Measurements from ENCODE around the gene EVI5L. TPM values are rescaled to one million over a fixed set of nuclear protein-coding genes. Genes with fewer than 3 reads are reported as not detected.
"Not testable (repeated sequence)": the region's sequence is repeated elsewhere in the genome, so short reads cannot be mapped to it uniquely, and the experiment has no call there.

Gene EVI5L
- total RNA-seq, 1 donor from 2014 or later: 9.6 TPM

GRCh38 chr19:7871437-7872305, 41.7 kb downstream of the EVI5L start:
- intact Hi-C loops (cut with micrococcal nuclease): loop anchor here (1.0 kb wide), 1 partner anchor 9 kb away; no protein-coding TSS in a partner anchor

GRCh38 chr19:7872306-7873204, 42.5 kb downstream of the EVI5L start:
- intact Hi-C loops (cut with micrococcal nuclease): no loop called here

DNA sequence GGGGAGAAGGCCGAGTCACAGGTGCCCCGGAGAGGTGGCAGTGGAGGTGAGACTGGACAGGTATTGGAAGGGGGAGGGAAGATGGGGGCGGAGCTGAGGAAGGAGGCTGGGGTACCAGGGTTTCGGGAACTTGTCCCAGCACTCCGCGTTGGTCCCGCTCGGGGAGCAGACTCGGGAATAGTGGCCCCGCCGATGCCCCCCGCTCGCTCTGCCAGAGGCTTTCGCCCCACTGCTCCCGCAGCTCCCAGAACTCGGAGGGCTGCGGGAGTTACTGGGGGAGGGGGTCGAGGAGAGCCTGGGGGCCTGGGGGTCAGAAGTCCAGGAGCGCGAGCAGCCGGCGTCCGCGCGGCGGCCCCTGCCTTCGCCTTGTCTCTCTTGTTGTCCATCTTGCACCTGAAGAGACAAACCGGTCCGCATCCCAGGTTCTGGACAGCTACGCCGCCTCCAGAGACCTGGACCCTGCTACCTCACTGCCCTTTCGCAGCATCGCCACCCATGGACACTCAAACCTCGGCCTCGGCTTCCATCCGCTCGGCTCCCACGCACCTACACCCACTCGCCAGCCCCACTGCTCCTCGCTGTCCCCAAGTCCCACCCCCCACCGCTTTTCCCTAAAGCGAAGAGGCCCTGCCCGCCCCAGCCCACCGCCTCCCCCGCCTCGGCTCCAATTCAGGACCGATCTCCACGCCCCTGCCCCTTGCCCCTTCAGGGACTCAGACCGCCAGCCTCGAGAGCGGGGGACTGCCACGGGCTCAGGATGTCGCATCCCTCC, 43.5 kb downstream of the EVI5L start:
- intact Hi-C loops (cut with micrococcal nuclease): no loop called here

DNA sequence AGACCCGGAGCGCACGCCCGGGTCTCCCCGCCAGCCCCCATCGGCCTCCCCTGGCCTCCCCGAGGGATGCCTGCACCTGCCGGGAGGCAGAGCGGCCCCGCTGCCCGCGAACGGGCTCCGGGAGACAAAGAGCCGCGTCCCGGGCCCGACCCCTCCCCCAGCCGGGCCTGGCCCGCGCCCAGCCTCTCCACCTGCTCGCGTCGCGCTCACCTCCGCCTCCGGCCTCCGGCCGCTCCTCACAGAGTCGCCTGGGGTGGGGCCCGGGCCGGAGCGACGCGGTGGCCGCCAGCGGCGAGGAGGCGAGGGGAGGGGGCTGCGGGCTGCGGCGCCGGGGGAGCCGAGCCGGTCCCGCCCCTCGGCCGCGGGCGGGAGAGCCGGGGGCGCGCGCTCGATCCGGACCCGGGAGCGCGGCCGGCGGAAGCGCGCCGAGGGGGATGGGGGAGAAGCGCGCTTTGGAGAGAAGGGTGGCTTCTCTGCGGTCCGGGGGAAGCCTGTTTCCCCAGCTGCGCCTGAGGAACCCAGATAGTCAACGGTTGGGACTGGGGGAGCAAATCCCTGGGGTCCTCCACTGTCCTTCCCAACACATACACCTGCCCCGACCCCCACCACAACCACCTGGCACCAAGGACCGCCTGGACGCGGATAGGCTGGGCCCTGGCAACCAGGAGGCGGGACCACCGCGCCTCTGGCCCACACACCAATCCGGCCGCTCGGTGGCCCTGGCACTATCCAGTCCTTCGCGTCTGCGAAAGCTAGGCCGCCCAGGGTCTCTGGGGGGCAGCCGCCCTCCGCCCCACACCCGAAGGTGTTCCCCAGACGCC, 44.3 kb downstream of the EVI5L start, which contains the start of gene PRR36:
Gene PRR36, minus strand, starts transcription at position 315 of the 821 bp plus-strand sequence. CDS start 701 bp downstream, outside the sequence.
- intact Hi-C loops (cut with micrococcal nuclease): no loop called here

DNA sequence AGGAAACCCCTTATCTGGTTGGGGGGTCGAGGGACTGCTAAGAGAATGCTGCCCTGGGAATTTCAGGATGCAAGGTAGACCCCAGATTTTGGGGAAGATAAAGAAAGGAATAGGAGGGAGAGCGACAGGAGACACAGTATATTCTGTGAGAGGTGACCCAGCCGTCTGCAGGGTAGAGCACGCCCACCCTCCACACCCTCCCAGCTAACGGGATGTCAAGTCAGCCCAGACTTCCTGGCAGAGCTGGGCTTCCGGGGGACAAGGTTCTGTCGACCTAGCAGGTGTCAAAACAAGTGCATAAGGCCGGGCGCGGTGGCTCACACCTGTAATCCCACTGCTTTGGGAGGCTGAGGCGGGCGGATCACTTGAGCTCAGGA, 44.9 kb downstream of the EVI5L start:
- intact Hi-C loops (cut with micrococcal nuclease): no loop called here

GRCh38 chr19:7877249-7877836, 47.3 kb downstream of the EVI5L start:
- intact Hi-C loops (cut with micrococcal nuclease): no loop called here

GRCh38 chr19:7879111-7879807, 49.2 kb downstream of the EVI5L start:
- intact Hi-C loops (cut with micrococcal nuclease): no loop called here

DNA sequence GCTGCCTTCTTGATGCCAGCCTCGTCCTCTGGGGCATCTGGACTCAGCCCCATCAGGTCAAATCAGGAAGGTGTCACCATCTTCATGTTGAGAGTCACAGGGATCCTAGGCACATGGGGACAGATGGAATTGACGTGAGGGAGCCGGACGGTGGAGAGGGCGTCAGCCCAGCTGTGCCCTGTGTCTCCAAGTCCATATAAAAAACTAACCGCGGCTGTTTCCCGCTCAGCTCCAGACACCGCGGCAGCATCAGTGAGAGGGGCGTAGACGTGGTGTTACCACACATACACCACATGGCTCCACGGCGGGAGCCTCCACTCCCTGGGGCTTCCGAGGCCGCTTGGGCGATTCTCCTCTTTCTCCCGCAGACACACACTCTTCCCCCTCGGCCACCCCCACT, 49.8 kb downstream of the EVI5L start:
- intact Hi-C loops (cut with micrococcal nuclease): no loop called here

GRCh38 chr19:7881910-7882309, 51.9 kb downstream of the EVI5L start:
- intact Hi-C loops (cut with micrococcal nuclease): no loop called here

DNA sequence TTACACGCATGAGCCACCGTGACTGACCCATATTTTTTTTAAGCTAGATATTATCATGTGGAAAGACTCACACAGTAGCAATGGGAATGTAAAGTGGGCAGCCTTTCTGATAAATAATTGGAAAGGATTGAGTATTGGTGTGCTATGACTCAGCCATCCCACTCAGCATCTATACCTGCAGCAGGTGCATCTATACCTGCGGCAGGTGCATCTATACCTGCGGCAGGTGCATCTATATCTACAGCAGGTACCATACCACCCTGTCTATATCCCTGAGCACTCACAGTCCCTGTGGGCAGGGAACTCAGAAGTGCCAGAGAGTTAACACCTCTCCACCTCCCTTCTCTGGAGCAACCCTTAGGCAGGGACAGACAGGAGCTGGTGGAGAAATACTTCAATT, 53.1 kb downstream of the EVI5L start:
- intact Hi-C loops (cut with micrococcal nuclease): no loop called here

- intact Hi-C loops (cut with micrococcal nuclease): no loop called here
Observed at GRCh38 chr19:7883796-7884570, 54.0 kb downstream of the EVI5L start.

- intact Hi-C loops (cut with micrococcal nuclease): no loop called here
Observed at GRCh38 chr19:7885818-7886217, 55.8 kb downstream of the EVI5L start.

- intact Hi-C loops (cut with micrococcal nuclease): no loop called here
Observed at GRCh38 chr19:7887408-7888144, 57.6 kb downstream of the EVI5L start.

- intact Hi-C loops (cut with micrococcal nuclease): no loop called here
Observed at GRCh38 chr19:7888145-7888825, 58.3 kb downstream of the EVI5L start, which contains the start of gene LRRC8E. LRRC8E (plus strand) TSS chr19:7888510; CDS start chr19:7895604, 7,094 bp downstream.

- intact Hi-C loops (cut with micrococcal nuclease): no loop called here
Observed at GRCh38 chr19:7888826-7889217, 58.8 kb downstream of the EVI5L start.

DNA sequence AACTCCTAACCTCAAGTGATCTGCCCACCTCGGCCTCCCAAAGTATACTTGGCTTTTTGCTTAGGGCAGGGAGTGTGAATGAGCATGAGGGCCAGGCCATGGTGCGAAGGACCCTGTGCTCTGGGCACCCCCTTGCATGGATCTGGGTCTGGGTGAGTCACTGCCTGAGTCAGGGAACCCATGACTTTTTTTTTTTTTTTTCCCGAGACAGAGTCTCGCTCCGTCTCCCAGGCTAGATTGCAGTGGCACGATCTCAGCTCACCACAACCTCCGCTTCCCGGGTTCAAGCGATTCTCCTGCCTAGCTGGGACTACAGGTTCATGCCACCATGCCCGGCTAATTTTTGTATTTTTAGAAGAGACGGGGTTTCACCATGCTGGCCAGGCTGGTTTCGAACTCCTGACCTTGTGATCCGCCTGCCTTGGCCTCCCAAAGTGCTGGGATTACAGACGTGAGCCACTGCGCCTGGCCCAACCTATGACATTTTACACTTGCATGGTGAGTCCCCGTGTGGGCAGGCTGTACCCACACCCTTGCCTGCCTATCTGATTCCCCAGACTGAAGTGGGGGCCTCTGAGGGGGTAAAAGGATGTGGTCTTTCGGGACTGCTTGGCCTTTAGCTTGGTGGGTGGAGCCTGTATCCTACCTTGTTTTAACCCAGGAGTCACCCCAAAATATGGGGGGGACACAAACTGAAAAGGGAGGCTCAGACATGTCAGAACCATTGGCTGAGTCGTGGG, 63.5 kb downstream of the EVI5L start:
- intact Hi-C loops (cut with micrococcal nuclease): not testable (repeated sequence)
